ENCODE measurements around the gene KAT7.

The KAT7 gene

GRCh38 chr17:49784636-49785035 is 3.8 kb upstream of the KAT7 start:
- no peaks in the 10 kb centered on the region for H3K27me3 ChIP-seq (replicated peaks; ENCODE audit: control insufficient read depth, insufficient read depth, low read length)
- H3K36me3 ChIP-seq (ENCODE audit: control insufficient read depth, insufficient read depth, low read length): no peaks in the 10 kb centered on the region
- no peak for TF ChIP-seq CTCF (IDR thresholded peaks at IDR 0.05; ENCODE audit: insufficient read depth, low read length, poor library complexity, severe bottlenecking)
- DNase-seq (ENCODE audit: extremely low read depth, insufficient read length): no peak
- H3K4me3 ChIP-seq (replicated peaks; ENCODE audit: low read depth, low read length): no peak overlapping the region

GRCh38 chr17:49787884-49788477 is 500 bp upstream of the KAT7 start:
- H3K27me3 ChIP-seq (replicated peaks; ENCODE audit: control insufficient read depth, insufficient read depth, low read length): no peaks in the 10 kb centered on the region
- no peak for TF ChIP-seq CTCF (IDR thresholded peaks at IDR 0.05; ENCODE audit: insufficient read depth, low read length, poor library complexity, severe bottlenecking)
- peak overlapping the region; percentile 100 for H3K4me3 ChIP-seq (replicated peaks; ENCODE audit: low read depth, low read length)
- DNase-seq (ENCODE audit: extremely low read depth, insufficient read length): no peak
- H3K36me3 ChIP-seq (ENCODE audit: control insufficient read depth, insufficient read depth, low read length): peaks cover 6% of the 10 kb centered on the region

- peaks cover 6% of the 10 kb centered on the region for H3K36me3 ChIP-seq (ENCODE audit: control insufficient read depth, insufficient read depth, low read length)
- peak overlapping the region; percentile 100 for H3K4me3 ChIP-seq (replicated peaks; ENCODE audit: low read depth, low read length)
- H3K27me3 ChIP-seq (replicated peaks; ENCODE audit: control insufficient read depth, insufficient read depth, low read length): no peaks in the 10 kb centered on the region
- TF ChIP-seq CTCF (IDR thresholded peaks at IDR 0.05; ENCODE audit: insufficient read depth, low read length, poor library complexity, severe bottlenecking): no peak
- DNase-seq (ENCODE audit: extremely low read depth, insufficient read length): no peak
Observed at GRCh38 chr17:49789243-49789578, 730 bp downstream of the KAT7 start.

- Histone ChIP-seq H3K27me3 (replicated peaks; ENCODE audit: control insufficient read depth, insufficient read depth, low read length) (no peaks in the 10 kb centered on the region), H3K4me3 (replicated peaks; ENCODE audit: low read depth, low read length) (no peak overlapping the region), H3K36me3 (ENCODE audit: control insufficient read depth, insufficient read depth, low read length) (peaks cover 11% of the 10 kb centered on the region)
- no peak for DNase-seq (ENCODE audit: extremely low read depth, insufficient read length)
- no peak for TF ChIP-seq CTCF (IDR thresholded peaks at IDR 0.05; ENCODE audit: insufficient read depth, low read length, poor library complexity, severe bottlenecking)
Observed at GRCh38 chr17:49793309-49793708, 4.8 kb downstream of the KAT7 start.

- no peak for TF ChIP-seq CTCF (IDR thresholded peaks at IDR 0.05; ENCODE audit: insufficient read depth, low read length, poor library complexity, severe bottlenecking)
- DNase-seq (ENCODE audit: extremely low read depth, insufficient read length): no peak
- peaks cover 16% of the 10 kb centered on the region for H3K36me3 ChIP-seq (ENCODE audit: control insufficient read depth, insufficient read depth, low read length)
- H3K4me3 ChIP-seq (replicated peaks; ENCODE audit: low read depth, low read length): no peak overlapping the region
- H3K27me3 ChIP-seq (replicated peaks; ENCODE audit: control insufficient read depth, insufficient read depth, low read length): no peaks in the 10 kb centered on the region
Observed at GRCh38 chr17:49795372-49795771, 6.9 kb downstream of the KAT7 start.

- DNase-seq (ENCODE audit: extremely low read depth, insufficient read length): no peak
- no peak overlapping the region for H3K4me3 ChIP-seq (replicated peaks; ENCODE audit: low read depth, low read length)
- no peaks in the 10 kb centered on the region for H3K27me3 ChIP-seq (replicated peaks; ENCODE audit: control insufficient read depth, insufficient read depth, low read length)
- no peak for TF ChIP-seq CTCF (IDR thresholded peaks at IDR 0.05; ENCODE audit: insufficient read depth, low read length, poor library complexity, severe bottlenecking)
- peaks cover 9% of the 10 kb centered on the region for H3K36me3 ChIP-seq (ENCODE audit: control insufficient read depth, insufficient read depth, low read length)
Observed at GRCh38 chr17:49798182-49798581, 9.7 kb downstream of the KAT7 start.
